NCI-H748 (cell line): Measurements from ENCODE around the gene ULK4.
A peak's percentile ranks its signal among the peaks of the same experiment; 100 is the strongest.

Source experiments
- DNase-seq: peaks from one replicate; lab custom pipeline; 2025; ENCODE audit not compliant: unreplicated experiment; lab: John Stamatoyannopoulos, UW

ULK4 gene

GRCh38 chr3:41519746-41520145 lies 442.2 kb downstream of the ULK4 start:
- DNase-seq: no peak

GRCh38 chr3:41518626-41519025 lies 443.3 kb downstream of the ULK4 start:
- DNase-seq: no peak

- DNase-seq: no peak
Measured at GRCh38 chr3:41508063-41508696, 453.7 kb downstream of the ULK4 start.

DNA sequence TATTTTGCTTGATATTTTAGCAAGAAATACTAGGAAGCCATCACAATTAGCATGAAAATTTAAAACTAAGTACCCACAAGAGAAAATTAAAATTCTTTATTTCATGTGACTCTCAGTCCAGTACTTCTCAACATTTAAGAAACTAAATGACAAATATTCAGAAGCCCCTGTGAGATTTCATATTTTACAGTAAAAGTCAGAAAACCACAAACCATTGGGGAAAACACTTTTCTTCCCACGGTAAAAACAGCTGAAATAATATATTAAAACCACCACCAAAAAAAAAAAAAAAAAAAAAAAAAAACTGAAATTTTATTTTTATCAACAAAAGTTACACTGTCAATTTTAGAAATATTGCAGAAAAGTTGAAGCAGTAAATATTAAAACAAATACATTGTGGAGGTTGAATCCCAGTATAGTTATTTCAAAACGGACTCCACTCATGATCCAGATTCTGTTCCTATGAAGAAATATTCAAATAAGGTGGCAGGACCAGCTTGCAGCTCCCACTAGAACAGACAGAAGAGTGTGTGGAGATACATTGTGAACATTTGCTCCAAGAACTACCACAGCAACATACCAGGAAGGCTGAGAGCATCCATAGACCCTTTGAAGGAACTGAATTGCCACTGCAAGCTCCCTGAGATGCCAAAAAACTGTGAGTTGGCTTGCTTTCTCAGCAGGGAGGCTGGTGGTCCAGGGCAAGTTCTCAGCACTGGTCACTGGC lies 454.4 kb downstream of the ULK4 start:
- DNase-seq: no peak

GRCh38 chr3:41503998-41504623 lies 457.8 kb downstream of the ULK4 start:
- DNase-seq: no peak

DNA sequence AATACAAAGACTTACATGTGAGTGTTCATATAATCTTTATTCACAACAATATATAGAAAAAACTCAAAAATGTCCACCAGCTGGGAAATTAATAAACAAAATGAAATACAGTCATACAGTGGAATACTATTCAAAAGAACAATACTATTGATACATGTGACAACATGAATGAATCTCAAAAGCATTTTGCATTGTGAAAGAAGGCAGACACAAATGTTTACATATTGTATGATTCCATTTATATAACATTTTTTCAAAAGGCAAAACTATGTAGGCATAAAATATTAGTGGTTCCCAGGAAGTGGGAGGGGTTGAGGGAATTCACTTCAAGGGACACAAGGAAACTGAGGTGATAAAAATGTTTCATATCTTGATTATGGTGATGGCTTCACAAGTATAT lies 459.4 kb downstream of the ULK4 start:
- DNase-seq: no peak

DNA sequence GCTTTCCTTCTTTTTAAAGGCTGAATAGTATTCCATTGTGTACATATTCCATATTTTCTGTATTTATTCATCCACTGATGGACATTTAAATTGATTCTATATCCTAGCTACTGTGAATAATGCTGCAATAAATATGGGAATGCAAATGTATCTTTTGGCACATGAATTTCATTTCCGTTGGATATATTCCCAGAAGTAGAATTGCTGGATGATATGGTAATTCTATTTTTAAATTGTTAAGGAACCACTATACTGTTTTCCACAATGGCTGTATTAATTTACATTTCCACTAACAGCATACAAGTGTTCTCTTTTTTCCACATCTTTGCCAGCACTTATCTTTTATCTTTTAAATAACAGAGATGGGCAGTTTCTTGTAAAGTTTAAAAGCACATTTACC lies 459.9 kb downstream of the ULK4 start:
- DNase-seq: no peak

- DNase-seq: no peak
Measured at GRCh38 chr3:41498847-41499246, 463.1 kb downstream of the ULK4 start.

- DNase-seq: no peak
Measured at GRCh38 chr3:41490360-41490759, 471.5 kb downstream of the ULK4 start.

DNA sequence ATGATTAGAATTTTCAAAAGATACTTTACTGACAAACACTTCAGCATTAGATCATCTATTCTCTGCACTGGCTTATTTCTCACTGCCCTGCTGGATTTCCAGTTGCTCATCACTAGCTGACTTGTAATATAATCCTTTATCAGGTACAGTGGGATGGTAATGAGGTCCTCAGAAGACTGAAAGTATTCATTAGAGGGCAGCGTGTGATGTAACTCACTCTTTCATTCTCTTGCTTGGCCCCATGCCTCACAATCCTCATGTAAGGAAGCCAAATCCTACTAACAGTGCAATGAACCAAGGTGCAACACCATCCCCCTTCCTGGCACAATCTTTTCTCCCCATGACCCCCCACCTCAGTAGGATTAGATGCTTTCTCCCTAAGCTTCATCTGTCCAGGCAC lies 472.7 kb downstream of the ULK4 start:
- DNase-seq: no peak

GRCh38 chr3:41488501-41488900 lies 473.4 kb downstream of the ULK4 start:
- no peak for DNase-seq

DNA sequence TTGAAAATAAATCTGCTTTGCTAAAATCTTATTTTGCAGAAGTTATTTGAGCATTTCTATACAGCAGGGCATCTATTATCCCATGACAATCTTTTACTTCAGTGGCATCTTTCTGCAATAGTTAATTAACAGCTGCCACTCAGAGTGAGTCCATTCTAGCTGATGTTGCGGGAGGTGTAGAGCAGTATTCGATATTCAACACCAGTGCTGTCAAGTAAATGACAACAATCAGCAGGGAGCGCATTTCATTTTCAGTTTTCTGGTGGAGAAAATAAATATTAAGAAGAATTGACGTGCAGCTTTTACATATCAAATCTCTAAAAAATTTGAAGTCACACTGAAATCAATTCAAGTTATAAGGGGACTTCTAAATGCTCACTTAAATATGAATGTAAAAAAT lies 476.4 kb downstream of the ULK4 start:
- DNase-seq: no peak

- no peak for DNase-seq
Measured at GRCh38 chr3:41482134-41482533, 479.8 kb downstream of the ULK4 start.

GRCh38 chr3:41478278-41478677 lies 483.6 kb downstream of the ULK4 start:
- DNase-seq: no peak

- DNase-seq: no peak
Measured at GRCh38 chr3:41477399-41478014, 484.4 kb downstream of the ULK4 start.

DNA sequence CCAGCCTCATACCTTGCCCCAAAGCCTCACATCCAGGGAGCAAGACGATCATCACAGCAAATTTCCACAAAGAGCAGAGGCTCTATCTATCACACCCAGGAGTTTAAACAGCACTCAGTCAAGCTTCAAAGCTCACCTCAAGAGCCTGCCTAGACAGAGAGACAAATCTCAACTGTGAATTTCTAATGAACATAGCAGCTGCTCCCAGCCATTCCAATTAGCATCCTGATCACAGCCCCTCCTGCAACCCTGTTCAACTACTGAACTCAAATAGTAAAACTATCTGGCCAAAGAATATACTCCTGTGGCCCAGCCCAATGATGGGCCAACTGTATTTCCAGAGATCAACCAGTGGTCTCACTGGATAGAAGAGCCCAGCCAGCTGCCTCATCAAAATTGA lies 492.8 kb downstream of the ULK4 start:
- no peak for DNase-seq

DNA sequence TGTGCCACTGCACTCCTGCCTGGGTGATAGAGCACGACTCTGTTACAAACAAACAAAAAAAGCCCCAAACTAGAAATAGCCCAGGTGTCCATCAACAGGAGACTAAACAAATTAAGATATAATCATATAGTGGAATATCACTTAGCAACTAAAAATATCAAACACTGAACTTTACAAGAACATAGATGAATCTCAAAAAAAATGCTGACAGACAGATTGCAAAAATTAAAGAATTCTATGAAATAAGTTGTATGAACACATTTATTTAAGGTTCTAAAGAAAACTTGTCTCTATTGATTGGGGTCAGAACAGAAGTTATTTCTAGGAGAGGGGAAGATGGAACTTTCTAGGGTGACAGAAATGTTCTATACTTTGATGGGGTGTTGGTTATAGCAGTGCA lies 494.4 kb downstream of the ULK4 start:
- no peak for DNase-seq

DNA sequence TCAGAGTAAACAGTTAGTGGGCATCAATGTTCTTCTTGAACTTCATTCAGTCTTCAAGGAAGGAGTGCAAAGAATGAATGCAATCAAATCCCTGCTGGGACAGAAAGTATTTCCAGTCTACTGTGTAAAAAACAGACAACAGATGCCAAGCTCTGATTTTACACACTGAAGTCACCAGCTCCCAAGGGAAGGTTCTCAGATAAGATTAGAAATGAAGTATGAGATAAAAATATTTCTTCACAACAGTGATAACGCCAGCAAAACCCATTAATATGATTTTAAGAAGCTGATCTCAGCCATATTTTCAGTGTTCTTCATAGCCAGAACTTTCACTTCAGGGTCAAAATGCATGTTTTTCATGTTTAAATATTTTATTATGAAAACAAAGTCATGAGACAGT lies 497.0 kb downstream of the ULK4 start:
- DNase-seq: no peak

DNA sequence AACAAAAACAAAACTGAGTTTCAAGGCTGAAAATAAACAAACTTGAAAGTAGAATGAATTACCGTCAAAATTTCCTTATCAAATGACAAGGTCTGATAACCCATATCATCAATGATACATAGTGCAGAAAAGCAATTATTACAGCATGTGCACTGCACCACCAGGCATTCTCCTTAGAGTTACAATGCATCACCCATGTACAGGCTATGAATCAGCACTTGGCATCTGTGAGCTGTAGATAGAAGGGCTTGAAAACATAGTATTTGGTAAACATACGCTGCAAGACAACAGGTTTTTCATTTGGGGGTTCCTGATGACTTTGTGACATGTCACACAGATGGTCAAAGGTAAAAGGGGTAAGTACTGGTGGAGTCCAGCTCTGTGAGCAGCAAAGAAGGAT lies 497.5 kb downstream of the ULK4 start:
- no peak for DNase-seq

DNA sequence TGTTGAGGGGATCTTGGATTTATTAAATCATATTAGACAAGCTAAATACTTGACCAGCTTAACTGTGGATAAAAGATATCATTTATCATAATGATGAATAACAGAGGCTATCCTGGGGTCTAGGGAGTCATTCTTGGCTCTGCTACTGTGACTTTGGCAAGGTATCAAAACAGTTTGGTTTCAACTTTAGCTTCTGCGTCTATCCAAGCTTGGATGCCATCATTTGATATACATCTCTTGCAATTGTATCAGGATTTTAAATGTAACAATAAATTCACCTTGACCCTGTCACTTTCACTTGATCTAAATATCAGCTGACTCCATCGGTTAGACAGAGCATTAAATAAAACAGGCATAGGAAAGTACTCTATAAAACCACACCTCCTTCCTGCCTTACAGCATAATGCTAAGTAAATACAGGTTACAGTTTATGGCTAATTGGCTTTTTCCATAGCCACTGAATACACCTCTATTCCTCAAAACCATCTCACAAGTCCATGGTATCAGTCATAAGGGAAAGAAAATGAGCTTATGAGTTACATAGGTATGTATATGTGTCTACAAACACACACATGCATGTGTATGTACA lies 499.7 kb downstream of the ULK4 start:
- peak; percentile 21 for DNase-seq

- DNase-seq: no peak
Measured at GRCh38 chr3:41460736-41461135, 501.2 kb downstream of the ULK4 start.

DNA sequence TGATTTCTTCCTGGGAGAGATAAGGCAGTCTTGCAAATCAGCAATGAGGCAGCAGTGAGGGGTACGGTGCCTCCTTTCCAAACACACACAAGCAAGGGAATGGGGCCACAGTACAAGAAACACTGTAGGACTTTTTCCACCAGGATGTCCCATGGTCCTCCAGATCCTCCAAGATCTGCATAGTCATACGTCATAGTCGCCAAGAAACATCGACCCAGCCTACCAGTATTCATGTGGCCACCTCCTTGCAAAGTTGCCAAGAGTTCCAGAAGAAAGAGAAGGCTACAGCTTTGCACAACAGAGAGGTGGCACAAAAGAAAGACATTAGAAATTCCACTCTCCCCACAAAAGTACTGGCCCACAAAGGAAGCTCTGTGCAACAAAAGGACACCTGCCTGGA lies 504.7 kb downstream of the ULK4 start:
- DNase-seq: no peak
